ENCODE data around the gene ZCCHC13. TPM values are rescaled to one million over a fixed set of nuclear protein-coding genes. Genes with fewer than 3 reads are reported as not detected.
A peak's percentile ranks its signal among the peaks of the same experiment; 100 is the strongest.

ZCCHC13 gene
- total and polyA plus RNA-seq, 9 of the 15 experiments (the other 6 are each of a cell fraction or from before 2014, with no cell fraction given), result not detected

DNA sequence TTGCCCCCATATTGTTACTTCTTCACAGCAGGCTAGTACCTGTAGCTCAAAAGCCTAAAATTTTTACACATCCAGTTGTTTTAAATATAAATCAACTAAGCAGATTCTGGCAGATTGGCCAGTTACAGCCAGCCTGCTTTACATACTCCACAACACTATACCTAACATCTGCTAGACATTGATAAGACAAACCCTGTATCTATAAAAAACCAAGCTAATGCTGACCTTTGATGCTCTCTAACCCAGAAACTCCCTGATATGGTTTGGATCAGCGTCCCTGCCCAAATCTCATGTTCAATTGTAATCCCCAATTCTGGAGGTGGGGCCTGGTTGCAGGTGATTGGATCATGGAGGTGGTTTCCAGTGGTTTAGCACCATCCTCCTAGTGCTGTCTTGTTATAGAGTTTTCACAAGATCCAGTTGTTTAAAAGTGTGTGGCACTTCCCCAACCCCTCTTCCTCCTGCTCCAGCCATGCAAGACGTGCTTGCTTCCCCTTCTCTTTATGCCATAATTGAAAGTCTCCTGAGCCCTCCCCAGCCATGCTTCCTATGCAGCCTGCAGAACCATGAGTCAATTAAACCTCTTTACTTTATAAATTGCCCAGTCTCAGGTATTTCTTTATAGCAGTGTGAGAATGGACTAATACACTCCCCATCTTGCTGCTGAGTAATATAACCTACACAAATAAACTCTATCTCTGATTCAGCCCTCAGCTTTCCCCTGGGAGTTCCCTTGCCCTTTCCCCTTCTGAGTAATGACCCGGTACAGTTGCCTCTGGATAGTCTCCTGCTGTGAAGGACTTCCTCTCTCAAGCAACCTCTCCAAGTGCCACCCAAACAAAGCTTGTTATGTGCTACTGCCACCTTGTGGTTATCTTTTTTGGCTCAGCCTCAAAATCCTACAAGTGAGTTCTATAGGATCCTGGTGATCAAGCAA lies 39.6 kb downstream of the ZCCHC13 start (continued):
- TF ChIP-seq, protein P1, sequence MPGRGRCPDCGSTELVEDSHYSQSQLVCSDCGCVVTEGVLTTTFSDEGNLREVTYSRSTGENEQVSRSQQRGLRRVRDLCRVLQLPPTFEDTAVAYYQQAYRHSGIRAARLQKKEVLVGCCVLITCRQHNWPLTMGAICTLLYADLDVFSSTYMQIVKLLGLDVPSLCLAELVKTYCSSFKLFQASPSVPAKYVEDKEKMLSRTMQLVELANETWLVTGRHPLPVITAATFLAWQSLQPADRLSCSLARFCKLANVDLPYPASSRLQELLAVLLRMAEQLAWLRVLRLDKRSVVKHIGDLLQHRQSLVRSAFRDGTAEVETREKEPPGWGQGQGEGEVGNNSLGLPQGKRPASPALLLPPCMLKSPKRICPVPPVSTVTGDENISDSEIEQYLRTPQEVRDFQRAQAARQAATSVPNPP (IDR thresholded peaks at IDR 0.05; ENCODE audit: borderline replicate concordance, insufficient read depth, insufficient read length), result no peak
- TF ChIP-seq CC2D1A (IDR thresholded peaks at IDR 0.05), result no peak
- TF ChIP-seq HMGN3 (IDR thresholded peaks at IDR 0.05; ENCODE audit: borderline replicate concordance, extremely low read depth, insufficient read length, low read depth, low read length), result no peak
- TF ChIP-seq CBFA2T3 (IDR thresholded peaks at IDR 0.05), result peak; percentile 55
- TF ChIP-seq, protein P2, sequence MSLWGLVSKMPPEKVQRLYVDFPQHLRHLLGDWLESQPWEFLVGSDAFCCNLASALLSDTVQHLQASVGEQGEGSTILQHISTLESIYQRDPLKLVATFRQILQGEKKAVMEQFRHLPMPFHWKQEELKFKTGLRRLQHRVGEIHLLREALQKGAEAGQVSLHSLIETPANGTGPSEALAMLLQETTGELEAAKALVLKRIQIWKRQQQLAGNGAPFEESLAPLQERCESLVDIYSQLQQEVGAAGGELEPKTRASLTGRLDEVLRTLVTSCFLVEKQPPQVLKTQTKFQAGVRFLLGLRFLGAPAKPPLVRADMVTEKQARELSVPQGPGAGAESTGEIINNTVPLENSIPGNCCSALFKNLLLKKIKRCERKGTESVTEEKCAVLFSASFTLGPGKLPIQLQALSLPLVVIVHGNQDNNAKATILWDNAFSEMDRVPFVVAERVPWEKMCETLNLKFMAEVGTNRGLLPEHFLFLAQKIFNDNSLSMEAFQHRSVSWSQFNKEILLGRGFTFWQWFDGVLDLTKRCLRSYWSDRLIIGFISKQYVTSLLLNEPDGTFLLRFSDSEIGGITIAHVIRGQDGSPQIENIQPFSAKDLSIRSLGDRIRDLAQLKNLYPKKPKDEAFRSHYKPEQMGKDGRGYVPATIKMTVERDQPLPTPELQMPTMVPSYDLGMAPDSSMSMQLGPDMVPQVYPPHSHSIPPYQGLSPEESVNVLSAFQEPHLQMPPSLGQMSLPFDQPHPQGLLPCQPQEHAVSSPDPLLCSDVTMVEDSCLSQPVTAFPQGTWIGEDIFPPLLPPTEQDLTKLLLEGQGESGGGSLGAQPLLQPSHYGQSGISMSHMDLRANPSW (CRISPR knock-in tag; IDR thresholded peaks at IDR 0.05), result no peak
- no peak for TF ChIP-seq ZNF274 (IDR thresholded peaks at IDR 0.05; ENCODE audit: borderline replicate concordance, low read depth, low read length)
- TF ChIP-seq DACH1 (IDR thresholded peaks at IDR 0.05; ENCODE audit: partially characterized antibody), result no peak
- TF ChIP-seq RBM25 (IDR thresholded peaks at IDR 0.05; ENCODE audit: low read depth, low read length, severe bottlenecking), result no peak
- TF ChIP-seq KDM4B (IDR thresholded peaks at IDR 0.05; ENCODE audit: borderline replicate concordance in 2 of 2, low read depth in 1 of 2), result no peak
- TF ChIP-seq ESRRA (IDR thresholded peaks at IDR 0.05; ENCODE audit: borderline replicate concordance, low read depth), result no peak
- TF ChIP-seq, protein P3, sequence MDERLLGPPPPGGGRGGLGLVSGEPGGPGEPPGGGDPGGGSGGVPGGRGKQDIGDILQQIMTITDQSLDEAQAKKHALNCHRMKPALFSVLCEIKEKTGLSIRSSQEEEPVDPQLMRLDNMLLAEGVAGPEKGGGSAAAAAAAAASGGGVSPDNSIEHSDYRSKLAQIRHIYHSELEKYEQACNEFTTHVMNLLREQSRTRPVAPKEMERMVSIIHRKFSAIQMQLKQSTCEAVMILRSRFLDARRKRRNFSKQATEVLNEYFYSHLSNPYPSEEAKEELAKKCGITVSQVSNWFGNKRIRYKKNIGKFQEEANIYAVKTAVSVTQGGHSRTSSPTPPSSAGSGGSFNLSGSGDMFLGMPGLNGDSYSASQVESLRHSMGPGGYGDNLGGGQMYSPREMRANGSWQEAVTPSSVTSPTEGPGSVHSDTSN (CRISPR knock-in tag; IDR thresholded peaks at IDR 0.05; ENCODE audit: low read depth), result no peak
- TF ChIP-seq, protein P3 (tag; conservative IDR thresholded peaks at IDR 0.05; ENCODE audit: low read depth), result no peak
- TF ChIP-seq NR2C2 (CRISPR knock-in tag; IDR thresholded peaks at IDR 0.05), result no peak
- peak; percentile 48; the same call in 1 of the 2 replicates for TF ChIP-seq NR2C2 (tag; IDR thresholded peaks at IDR 0.05)
- TF ChIP-seq, protein P4, sequence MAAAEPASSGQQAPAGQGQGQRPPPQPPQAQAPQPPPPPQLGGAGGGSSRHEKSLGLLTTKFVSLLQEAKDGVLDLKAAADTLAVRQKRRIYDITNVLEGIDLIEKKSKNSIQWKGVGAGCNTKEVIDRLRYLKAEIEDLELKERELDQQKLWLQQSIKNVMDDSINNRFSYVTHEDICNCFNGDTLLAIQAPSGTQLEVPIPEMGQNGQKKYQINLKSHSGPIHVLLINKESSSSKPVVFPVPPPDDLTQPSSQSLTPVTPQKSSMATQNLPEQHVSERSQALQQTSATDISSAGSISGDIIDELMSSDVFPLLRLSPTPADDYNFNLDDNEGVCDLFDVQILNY (CRISPR knock-in tag; IDR thresholded peaks at IDR 0.05), result no peak
- peak; percentile 48 to 75; a peak in 3 of 4 replicates for TF ChIP-seq RAD21 (CRISPR knock-in tag; conservative IDR thresholded peaks at IDR 0.05 in 1 of 2, IDR thresholded peaks at IDR 0.05 in 1 of 2)
- peak; percentile 28; the same call in 1 of the 2 replicates for TF ChIP-seq NCOR1 (IDR thresholded peaks at IDR 0.05)
- TF ChIP-seq ZNF766 (CRISPR knock-in tag; conservative IDR thresholded peaks at IDR 0.05), result peak; percentile 92
- peak; percentile 44 for TF ChIP-seq MEIS2 (IDR thresholded peaks at IDR 0.05; ENCODE audit: partially characterized antibody)
- TF ChIP-seq SMARCC2 (IDR thresholded peaks at IDR 0.05; ENCODE audit: low read depth), result no peak

Measured in K562 (cell line).